ENCODE results near the gene SEC63. TPM values are rescaled to one million over a fixed set of nuclear protein-coding genes. Genes with fewer than 3 reads are reported as not detected.
A peak's percentile ranks its signal among the peaks of the same experiment; 100 is the strongest.
"Not testable (repeated sequence)": the region's sequence is repeated elsewhere in the genome, so short reads cannot be mapped to it uniquely, and the experiment has no call there.

SEC63 gene
- total RNA-seq, 2 experiments from 2014 or later = 71.2 to 74.5 TPM

GRCh38 chr6:107962723-107963122 is 4.7 kb upstream of the SEC63 start:
- H3K27me3 Mint-ChIP-seq = peaks cover 5% of the 10 kb centered on the region
- no peaks in the 10 kb centered on the region for H3K36me3 Mint-ChIP-seq (ENCODE audit: low read depth)

GRCh38 chr6:107959392-107959791 is 1.4 kb upstream of the SEC63 start:
- H3K4me3 Mint-ChIP-seq = no peak overlapping the region
- H3K27ac Mint-ChIP-seq = no peak overlapping the region
- ChIA-PET POLR2A (no interaction called here), CTCF (no interaction called here)
- peaks cover 23% of the 10 kb centered on the region for H3K36me3 Mint-ChIP-seq (ENCODE audit: low read depth)
- H3K9me3 Mint-ChIP-seq = no peaks in the 10 kb centered on the region
- DNase-seq = no peak
- peaks cover 5% of the 10 kb centered on the region for H3K27me3 Mint-ChIP-seq
- peaks cover 34% of the 10 kb centered on the region for H3K4me1 Mint-ChIP-seq

More at GRCh38 chr6:107962723-107963122, 4.7 kb upstream of the SEC63 start:
- H3K4me3 Mint-ChIP-seq = no peak overlapping the region
- POLR2A ChIA-PET = no interaction called here
- H3K4me1 Mint-ChIP-seq = peaks cover 13% of the 10 kb centered on the region
- no peak for DNase-seq
- no peaks in the 10 kb centered on the region for H3K9me3 Mint-ChIP-seq
- no peak overlapping the region for H3K27ac Mint-ChIP-seq
- CTCF ChIA-PET = no interaction called here

GRCh38 chr6:107958689-107959362 is 818 bp upstream of the SEC63 start:
- Mint-ChIP-seq H3K4me1 (peaks cover 33% of the 10 kb centered on the region), H3K4me3 (peak overlapping the region; percentile 97), H3K36me3 (ENCODE audit: low read depth) (peaks cover 23% of the 10 kb centered on the region)
- POLR2A ChIA-PET = interaction anchor here (0.6 to 1.2 kb wide), 5 partner anchors 41 to 1423 kb away, joined by 3 to 5 read pairs (median 3); partner anchors contain the start of gene CD164
- not testable (repeated sequence) for DNase-seq, H3K9me3 Mint-ChIP-seq, H3K27ac Mint-ChIP-seq, H3K27me3 Mint-ChIP-seq
- CTCF ChIA-PET = interaction anchor here (0.9 to 1.5 kb wide), 3 partner anchors 18 to 110 kb away, joined by 3 to 4 read pairs (median 3); no protein-coding TSS in a partner anchor

- peak overlapping the region; percentile 94 for H3K27ac Mint-ChIP-seq
- peaks cover 5% of the 10 kb centered on the region for H3K27me3 Mint-ChIP-seq
- ChIA-PET POLR2A (interaction anchor here (0.9 to 1.9 kb wide), 10 partner anchors 9 to 1425 kb away, joined by 3 to 10 read pairs (median 5); partner anchors contain the start of genes CD164, PDSS2, SCML4 and SNX3), CTCF (interaction anchor here (0.9 to 1.5 kb wide), 3 partner anchors 17 to 109 kb away, joined by 3 to 4 read pairs (median 3); no protein-coding TSS in a partner anchor)
- no peaks in the 10 kb centered on the region for H3K9me3 Mint-ChIP-seq
- peak; percentile 73 for DNase-seq
- H3K4me1 Mint-ChIP-seq = peaks cover 31% of the 10 kb centered on the region
- peak overlapping the region; percentile 97 for H3K4me3 Mint-ChIP-seq
- peaks cover 23% of the 10 kb centered on the region for H3K36me3 Mint-ChIP-seq (ENCODE audit: low read depth)
Measured at GRCh38 chr6:107957308-107957908, 600 bp downstream of the SEC63 start.

GRCh38 chr6:107956586-107957307 is 1.3 kb downstream of the SEC63 start:
- Mint-ChIP-seq H3K4me3 (peak overlapping the region; percentile 97), H3K4me1 (peaks cover 32% of the 10 kb centered on the region), H3K9me3 (no peaks in the 10 kb centered on the region), H3K36me3 (ENCODE audit: low read depth) (peaks cover 23% of the 10 kb centered on the region), H3K27me3 (peaks cover 5% of the 10 kb centered on the region), H3K27ac (peak overlapping the region; percentile 94)
- POLR2A ChIA-PET = interaction anchor here (0.9 to 1.9 kb wide), 7 partner anchors 9 to 497 kb away, joined by 4 to 10 read pairs (median 5); partner anchors contain the start of genes PDSS2 and SNX3
- no peak for DNase-seq
- CTCF ChIA-PET = interaction anchor here (1.5 kb wide), 1 partner anchor 16 kb away, joined by 3 read pairs; no protein-coding TSS in a partner anchor

GRCh38 chr6:107956181-107956580 is 1.8 kb downstream of the SEC63 start:
- Mint-ChIP-seq H3K27me3 (peaks cover 5% of the 10 kb centered on the region), H3K9me3 (no peaks in the 10 kb centered on the region), H3K36me3 (ENCODE audit: low read depth) (peaks cover 23% of the 10 kb centered on the region), H3K4me3 (peak overlapping the region; percentile 97), H3K27ac (peak overlapping the region; percentile 94), H3K4me1 (peaks cover 32% of the 10 kb centered on the region)
- no peak for DNase-seq
- ChIA-PET CTCF (no interaction called here), POLR2A (interaction anchor here (1.3 to 1.9 kb wide), 5 partner anchors 9 to 497 kb away, joined by 4 to 10 read pairs (median 5); partner anchors contain the start of genes PDSS2 and SNX3)

GRCh38 chr6:107953858-107954414 is 4.1 kb downstream of the SEC63 start:
- H3K27me3 Mint-ChIP-seq, POLR2A ChIA-PET: not testable (repeated sequence)
- peaks cover 34% of the 10 kb centered on the region for H3K36me3 Mint-ChIP-seq (ENCODE audit: low read depth)

GRCh38 chr6:107943626-107944439 is 14.2 kb downstream of the SEC63 start:
- CTCF ChIA-PET = no interaction called here
- no peak for DNase-seq
- Mint-ChIP-seq H3K27me3 (no peaks in the 10 kb centered on the region), H3K4me3 (no peak overlapping the region), H3K27ac (no peak overlapping the region), H3K9me3 (no peaks in the 10 kb centered on the region), H3K4me1 (peaks cover 15% of the 10 kb centered on the region), H3K36me3 (ENCODE audit: low read depth) (peaks cover 38% of the 10 kb centered on the region)
- POLR2A ChIA-PET = interaction anchor here (1.1 kb wide), 1 partner anchor 484 kb away, joined by 3 read pairs; the partner anchor contains the start of gene PDSS2

More at GRCh38 chr6:107953858-107954414, 4.1 kb downstream of the SEC63 start:
- CTCF ChIA-PET, DNase-seq, H3K9me3 Mint-ChIP-seq, H3K4me3 Mint-ChIP-seq, H3K27ac Mint-ChIP-seq: not testable (repeated sequence)
- H3K4me1 Mint-ChIP-seq = peaks cover 38% of the 10 kb centered on the region

GRCh38 chr6:107942142-107942541 is 15.9 kb downstream of the SEC63 start:
- DNase-seq = no peak
- Mint-ChIP-seq H3K36me3 (ENCODE audit: low read depth) (peaks cover 31% of the 10 kb centered on the region), H3K27ac (no peak overlapping the region), H3K27me3 (no peaks in the 10 kb centered on the region), H3K4me3 (no peak overlapping the region), H3K9me3 (no peaks in the 10 kb centered on the region), H3K4me1 (peaks cover 8% of the 10 kb centered on the region)
- CTCF ChIA-PET = no interaction called here
- POLR2A ChIA-PET = no interaction called here

GRCh38 chr6:107941627-107942026 is 16.4 kb downstream of the SEC63 start:
- H3K4me1 Mint-ChIP-seq = peaks cover 8% of the 10 kb centered on the region
- H3K9me3 Mint-ChIP-seq = no peaks in the 10 kb centered on the region
- ChIA-PET CTCF (interaction anchor here (1.3 kb wide), 1 partner anchor 93 kb away, joined by 4 read pairs; no protein-coding TSS in a partner anchor), POLR2A (interaction anchor here (1.4 kb wide), 1 partner anchor 15 kb away, joined by 7 read pairs; no protein-coding TSS in a partner anchor)
- H3K4me3 Mint-ChIP-seq = no peak overlapping the region
- no peak overlapping the region for H3K27ac Mint-ChIP-seq
- no peak for DNase-seq
- H3K27me3 Mint-ChIP-seq = no peaks in the 10 kb centered on the region
- H3K36me3 Mint-ChIP-seq (ENCODE audit: low read depth) = peaks cover 32% of the 10 kb centered on the region

GRCh38 chr6:107941199-107941598 is 16.8 kb downstream of the SEC63 start:
- Mint-ChIP-seq H3K9me3 (no peaks in the 10 kb centered on the region), H3K36me3 (ENCODE audit: low read depth) (peaks cover 35% of the 10 kb centered on the region), H3K27me3 (no peaks in the 10 kb centered on the region), H3K4me3 (no peak overlapping the region), H3K27ac (no peak overlapping the region), H3K4me1 (peaks cover 8% of the 10 kb centered on the region)
- ChIA-PET CTCF (interaction anchor here (1.3 kb wide), 1 partner anchor 93 kb away, joined by 4 read pairs; no protein-coding TSS in a partner anchor), POLR2A (interaction anchor here (1.4 kb wide), 1 partner anchor 16 kb away, joined by 7 read pairs; no protein-coding TSS in a partner anchor)
- DNase-seq = no peak

GRCh38 chr6:107936910-107937292 is 21.1 kb downstream of the SEC63 start:
- DNase-seq, H3K27ac Mint-ChIP-seq, CTCF ChIA-PET, H3K4me3 Mint-ChIP-seq, H3K27me3 Mint-ChIP-seq, H3K4me1 Mint-ChIP-seq, H3K9me3 Mint-ChIP-seq, POLR2A ChIA-PET: not testable (repeated sequence)
- peaks cover 51% of the 10 kb centered on the region for H3K36me3 Mint-ChIP-seq (ENCODE audit: low read depth)

Measured in activated CD4-positive, alpha-beta memory T cell treated with anti-CD3 and anti-CD28 coated beads, Interleukin-2, amount 10 ng/mL, durations not matched to agents 7 days and 5 days (primary cell).